Mucosa of gallbladder (tissue), 1 donor: ENCODE results near the gene C2CD3. TPM values are rescaled to one million over a fixed set of nuclear protein-coding genes. Genes with fewer than 3 reads are reported as not detected.
"Not testable (repeated sequence)": the region's sequence is repeated elsewhere in the genome, so short reads cannot be mapped to it uniquely, and the experiment has no call there.

Experiments used
- DNase-seq: peaks from one replicate; pipeline ENCODE4 v3.0.0-alpha.2; 2020; ENCODE audit warnings: low spot score
- total RNA-seq: library from RNA; stranded (reverse); gene quantifications from one replicate; pipeline ENCODE4 v1.2.1, GENCODE V29; 2021
- donor health status: DM: no; HTN: no; CAD: no.

Gene C2CD3
- total RNA-seq, 1 donor from 2014 or later: 24.8 TPM

DNA sequence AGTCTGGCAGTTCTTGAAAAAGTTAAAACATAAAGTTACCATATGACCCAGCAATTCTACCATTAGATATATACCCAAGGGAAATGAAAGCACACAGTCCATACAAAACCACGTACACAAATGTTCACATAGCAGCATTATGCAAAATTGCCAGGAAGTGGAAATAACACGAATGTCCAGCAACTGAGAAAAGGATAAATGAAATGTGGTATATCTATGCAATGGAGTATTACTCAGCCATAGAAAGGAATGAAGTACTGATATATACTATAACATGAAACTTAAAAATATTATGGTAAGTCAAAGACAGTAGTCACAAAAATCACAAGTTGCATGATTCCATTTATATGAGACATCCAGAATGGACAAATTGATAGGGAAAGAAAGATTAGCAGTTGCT lies 57.9 kb downstream of the C2CD3 start:
- no peak for DNase-seq

DNA sequence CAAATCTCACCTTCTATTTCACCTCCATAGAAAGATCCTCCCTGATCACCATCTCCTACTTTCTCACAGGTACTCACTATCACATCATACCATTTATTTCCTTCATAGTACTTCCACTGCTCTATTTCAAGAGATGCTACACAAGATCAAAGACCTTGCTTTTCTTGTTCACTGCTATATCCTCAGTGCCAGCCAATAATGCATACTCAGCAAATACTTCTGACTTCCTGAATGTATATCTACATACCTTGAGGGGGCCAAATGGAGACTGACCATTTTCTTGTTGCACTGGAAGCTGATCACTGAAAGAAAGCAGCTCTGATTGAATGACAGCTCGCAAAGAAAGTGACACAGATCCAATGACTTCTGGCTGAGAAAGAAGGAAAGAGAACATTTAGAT lies 64.7 kb downstream of the C2CD3 start:
- no peak for DNase-seq

DNA sequence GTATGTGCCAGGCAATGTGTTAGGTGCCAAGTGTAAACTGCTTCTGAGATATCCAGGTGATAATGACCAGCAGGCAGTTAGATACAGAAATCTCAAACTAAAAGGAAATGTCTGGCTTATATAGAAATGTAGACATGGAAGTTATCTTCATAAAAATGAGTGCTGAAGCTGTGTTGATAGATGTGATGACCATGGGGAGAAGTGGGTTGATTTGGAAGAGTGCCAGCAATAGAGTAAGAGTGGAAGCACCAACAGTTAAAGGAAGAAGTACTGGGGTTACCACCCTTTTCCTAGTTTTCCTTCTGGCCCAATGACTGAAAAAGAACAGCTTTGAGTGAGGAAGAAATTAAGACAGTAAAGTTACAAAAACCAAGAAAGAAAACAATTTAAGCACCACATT lies 68.5 kb downstream of the C2CD3 start:
- no peak for DNase-seq

DNA sequence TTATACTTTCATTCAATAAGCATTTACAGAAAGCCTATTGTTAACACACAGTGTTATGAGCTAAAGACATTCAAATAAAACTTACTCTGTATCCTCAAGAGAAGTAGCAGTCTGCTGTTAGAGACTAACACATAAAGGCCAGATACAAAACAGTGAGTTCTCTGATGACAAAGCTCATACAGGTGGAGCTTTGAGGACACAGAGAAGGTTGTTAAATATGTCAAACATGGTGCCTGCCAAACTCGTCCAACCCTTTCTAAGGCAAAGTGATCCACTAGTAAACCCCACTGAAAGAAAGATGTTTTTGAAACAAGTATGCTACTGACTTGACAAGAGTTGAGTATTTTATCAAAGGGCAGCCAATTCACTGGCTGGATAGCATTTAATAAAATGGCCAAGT lies 70.1 kb downstream of the C2CD3 start:
- no peak for DNase-seq

DNA sequence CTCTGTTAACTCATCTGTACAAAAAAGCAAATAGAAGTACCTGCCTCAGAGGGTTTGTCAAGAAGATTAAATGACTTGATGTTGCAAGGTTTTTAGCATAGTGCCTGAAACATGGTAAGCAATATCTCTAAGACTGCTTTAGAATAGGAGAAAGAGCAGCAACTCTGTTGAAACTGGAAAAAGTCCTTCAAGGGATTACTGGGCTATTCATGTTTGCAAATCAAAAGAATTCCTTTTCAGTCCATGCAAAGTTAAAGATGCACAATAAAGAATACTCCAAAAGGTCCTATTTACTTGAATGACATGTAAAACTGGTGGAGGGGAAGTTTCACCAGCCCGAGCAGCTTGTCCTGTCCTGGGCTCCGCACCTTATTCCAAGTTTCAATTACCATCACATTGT lies 70.6 kb downstream of the C2CD3 start:
- DNase-seq: no peak

DNA sequence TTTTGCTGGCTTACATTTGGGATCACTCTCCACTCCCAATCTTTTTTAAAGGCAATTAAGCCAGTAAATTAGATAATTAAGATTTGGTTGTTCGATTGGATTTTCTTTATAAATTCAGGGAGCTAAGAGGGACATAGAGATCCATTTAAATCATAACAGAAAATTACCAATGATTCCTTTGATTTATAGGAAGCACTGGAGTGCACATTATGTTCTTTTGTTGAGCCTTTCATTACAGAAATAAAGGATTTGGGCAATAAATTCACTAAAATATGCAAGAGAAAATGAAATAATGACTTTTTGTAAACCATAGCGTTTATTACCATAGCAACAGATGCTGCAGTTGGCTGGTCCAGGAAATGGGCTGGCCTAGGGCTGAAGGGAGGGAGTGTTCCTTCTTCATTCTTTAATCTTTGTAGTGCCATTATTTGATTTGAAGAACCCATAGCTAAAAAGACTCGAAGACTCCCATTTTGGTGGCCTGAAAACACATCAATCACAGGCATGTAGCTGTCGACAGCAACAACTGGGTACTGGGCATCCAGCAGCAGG lies 73.0 kb downstream of the C2CD3 start:
- DNase-seq: no peak

DNA sequence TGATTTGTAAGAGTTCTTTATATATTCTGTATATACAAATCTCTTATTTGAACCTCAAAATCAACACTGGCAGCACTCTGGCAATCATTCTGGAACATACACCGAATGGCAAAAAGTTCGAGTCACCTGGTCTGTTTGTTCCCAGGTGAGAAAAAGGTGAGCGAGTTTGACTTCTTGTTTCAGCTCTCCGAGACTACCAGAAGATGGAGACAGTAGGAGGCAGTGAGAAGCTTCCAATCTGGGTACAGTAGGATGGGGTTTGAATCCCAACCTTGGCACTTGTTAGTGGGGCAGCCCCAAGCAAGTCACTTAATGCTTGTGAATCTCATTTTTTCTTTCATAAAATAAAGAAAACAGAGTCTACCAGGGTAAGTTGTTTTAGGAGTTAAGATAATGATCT lies 76.4 kb downstream of the C2CD3 start:
- DNase-seq: no peak

DNA sequence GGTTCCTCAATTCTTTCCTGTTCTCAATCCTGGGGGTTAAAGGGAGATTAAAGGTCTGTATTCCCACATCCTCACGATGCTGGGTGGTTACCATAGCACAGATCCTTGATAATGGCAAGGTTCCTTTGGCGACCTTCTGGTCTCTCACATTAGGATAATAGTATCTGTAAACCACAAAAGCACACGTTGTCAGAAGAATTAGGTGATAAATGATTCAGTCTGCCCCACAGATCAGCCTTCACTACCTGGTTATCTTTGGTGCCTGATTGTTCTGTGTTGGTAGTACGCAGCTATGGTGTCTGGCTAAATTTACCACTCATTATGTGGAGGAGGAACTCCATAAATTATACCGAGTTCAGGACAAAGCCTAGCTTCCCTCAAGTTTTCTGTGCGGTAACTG lies 78.4 kb downstream of the C2CD3 start:
- DNase-seq: no peak

DNA sequence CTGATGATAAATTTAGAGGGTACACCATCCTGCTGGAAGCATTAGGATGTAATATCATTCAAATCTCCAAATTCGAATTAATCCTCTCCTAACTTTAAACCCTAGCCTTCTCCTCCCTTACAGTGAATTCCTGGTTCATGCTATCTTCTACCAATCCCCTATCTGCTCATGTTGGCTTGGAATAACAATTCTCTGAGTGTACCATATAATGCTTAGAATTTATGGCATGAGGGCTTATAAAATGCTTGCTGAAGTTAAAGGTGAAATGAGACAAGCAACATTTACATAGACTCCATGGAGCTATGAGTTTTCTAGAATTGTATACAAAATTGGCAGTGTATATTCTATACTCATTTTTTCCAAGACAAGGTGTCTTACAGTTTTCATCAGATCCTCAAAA lies 79.3 kb downstream of the C2CD3 start:
- DNase-seq: no peak

DNA sequence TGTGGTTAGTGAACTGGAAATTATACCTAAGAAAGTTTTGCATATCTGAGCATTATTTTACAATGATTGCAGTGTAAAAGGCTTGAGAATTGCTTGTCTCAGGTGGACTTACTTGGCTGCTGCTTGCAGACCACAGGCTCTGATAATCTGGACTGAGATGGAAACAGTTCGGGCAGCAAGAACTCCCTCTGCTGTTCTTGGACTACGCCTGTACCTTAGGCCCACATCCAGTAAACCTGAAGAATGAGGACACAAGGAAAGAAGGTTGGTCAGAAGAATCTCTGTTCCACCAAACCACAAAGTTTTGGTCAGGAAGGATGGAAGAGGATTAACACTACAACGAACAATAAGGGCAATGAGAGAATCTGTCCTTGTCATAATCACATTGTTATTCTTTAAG lies 80.1 kb downstream of the C2CD3 start:
- no peak for DNase-seq

DNA sequence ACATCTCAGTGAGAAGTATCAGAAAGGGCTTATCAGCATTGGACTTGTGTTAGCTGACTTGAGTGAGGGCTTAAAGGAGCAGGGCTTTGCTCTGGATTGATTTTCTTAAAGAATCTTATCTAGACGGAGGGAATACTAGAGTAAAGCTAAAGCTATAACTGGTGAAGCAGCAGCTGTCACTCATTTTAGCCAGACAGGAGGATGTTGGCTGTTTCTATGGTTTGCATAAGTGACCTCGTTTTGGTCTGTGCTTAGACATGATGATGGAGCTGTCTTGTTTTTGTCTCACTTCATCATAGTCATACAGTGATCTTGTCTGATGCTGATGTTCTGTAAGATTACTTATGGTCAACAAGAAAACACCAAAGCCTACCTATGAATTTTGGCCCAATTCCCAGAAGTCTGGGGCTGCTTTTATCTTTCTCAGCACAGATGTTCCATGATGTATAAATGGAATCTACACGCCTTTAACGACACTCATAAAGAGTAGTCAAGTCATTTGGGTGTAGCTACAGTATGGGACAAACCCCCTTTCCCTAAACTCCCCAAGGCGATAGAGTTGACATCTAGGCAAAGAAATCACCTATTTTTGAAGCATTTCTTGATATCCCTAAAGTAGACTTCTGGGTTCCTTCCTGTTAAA lies 84.4 kb downstream of the C2CD3 start:
- no peak for DNase-seq

DNA sequence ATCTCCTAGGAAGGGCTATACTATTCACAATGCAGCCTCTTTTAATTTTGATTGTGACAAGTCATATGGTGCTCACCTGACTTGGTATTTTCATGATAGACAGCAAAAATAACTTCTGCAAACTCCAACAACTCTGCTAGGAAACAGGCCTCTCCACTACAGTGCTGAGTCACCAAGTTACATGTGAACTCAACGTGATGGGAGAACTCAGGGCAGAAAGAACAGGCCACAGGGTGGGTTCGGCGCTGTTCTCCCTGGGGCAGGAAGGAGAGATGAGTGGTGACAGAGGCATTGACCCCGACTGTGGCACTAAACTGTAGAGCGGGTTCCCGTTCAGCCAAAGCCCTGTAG lies 85.3 kb downstream of the C2CD3 start:
- no peak for DNase-seq

DNA sequence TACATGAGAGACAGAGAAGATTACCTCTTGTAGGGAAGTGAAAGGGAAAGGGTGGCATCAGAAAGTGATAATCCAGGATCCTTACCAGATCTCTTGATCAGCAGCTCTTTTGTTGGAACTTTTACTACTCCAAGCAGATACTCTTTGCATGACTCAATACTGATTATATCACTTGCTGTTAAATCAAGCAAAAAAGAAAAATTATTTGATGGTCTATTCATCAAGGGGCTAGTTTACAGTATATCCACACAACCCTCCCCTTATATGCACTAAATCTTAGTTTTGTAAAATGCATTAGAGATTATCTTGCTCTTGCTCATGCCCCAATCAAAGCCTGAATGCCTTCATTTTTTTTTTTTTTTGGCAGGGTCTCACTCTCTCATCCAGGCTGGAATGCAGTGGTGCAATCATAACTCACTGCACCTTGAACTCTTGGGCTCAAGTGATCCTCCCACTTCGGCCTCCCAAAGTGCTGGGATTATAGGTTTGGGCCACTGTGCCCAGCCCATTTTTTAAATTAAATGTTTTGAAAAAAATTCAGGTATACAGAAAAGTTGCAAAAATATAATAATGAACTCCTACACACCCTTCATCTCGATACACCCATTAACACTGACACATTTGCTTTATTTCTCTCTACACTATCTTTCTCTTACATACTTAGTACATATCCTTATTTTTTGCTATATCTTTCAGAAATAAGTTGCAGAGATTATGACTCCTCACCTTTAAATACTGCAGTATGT lies 85.8 kb downstream of the C2CD3 start:
- no peak for DNase-seq

DNA sequence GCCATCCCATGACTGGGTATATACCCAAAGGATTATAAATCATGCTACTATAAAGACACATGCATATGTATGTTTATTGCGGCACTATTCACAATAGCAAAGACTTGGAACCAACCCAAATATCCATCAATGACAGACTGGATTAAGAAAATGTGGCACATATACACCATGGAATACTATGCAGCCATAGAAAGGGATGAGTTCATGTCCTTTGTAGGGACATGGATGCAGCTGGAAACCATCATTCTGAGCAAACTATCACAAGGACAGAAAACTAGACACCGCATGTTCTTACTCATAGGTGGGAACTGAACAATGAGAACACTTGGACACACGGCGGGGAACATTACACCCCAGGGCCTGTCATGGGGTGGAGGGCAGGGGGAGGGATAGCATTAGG lies 86.9 kb downstream of the C2CD3 start:
- not testable (repeated sequence) for DNase-seq

DNA sequence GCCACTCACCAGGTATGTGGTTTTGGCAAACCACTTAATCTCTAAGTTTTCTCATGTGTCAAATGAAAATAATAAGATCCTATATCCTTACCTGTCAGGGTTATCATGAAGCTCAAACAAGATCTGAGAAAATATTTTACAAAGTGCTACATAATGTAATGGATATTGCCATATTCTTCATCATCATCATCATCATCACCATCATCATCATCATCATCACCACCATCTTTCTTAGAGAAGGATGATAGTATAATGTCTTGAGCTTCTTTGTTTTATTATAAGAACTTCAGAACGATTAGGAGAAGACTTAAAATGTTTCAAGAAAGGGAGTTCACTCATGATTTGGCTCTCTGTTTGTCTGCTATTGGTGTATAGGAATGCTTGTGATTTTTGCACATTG lies 89.4 kb downstream of the C2CD3 start:
- no peak for DNase-seq

DNA sequence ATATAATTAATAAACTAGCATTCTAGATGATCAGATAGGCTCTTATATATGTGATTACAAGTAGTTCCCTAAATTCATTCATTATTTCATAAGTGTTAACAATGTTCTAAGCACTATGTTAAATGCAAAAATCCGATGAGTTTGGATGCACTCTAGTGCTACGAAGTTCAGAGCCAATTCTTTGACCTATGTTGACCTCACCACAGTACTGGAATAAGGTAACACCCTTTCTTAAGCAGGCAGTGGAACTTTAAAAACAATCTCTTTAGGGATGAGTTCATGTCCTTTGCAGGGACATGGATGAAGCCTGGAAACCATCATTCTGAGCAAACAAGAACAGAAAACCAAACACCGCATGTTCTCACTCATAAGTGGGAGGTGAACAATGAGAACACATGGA lies 93.6 kb downstream of the C2CD3 start:
- DNase-seq: no peak

DNA sequence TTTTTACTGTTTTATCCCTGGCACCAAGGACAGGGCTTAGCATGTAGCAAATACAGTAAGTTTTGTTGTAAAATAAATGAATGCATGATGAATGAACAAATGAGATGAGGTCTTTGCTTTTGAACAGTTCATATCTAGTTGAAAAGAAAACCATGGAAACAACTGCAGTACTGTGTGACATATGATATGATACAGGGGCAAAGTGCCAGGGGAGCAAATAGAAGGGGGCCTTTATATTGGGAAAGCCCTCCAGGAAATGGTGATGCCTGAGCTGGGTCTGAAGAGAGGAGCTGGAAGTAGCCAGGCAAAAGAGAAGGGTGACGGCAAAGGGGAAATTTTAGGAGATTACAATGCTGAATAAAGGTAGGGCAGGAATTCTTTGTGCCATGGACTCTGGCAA lies 98.1 kb downstream of the C2CD3 start:
- no peak for DNase-seq

DNA sequence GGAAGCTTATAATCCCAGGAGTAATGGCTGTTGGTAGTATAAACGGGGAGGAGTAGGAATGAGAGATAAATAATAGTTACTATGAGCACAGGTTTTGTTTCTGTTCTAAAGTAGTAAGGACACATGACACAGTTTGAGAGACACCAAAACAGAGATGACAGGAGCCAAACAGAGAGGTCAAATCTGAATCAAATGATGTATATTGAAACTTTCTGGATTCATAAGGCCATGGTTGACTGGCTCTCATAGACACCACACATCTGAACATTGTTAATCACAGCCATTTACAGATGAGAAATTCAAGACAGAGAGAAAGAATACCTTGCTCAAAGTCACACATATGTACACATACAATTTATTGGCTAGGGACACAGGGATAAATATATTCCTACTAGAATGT lies 98.5 kb downstream of the C2CD3 start:
- DNase-seq: no peak

DNA sequence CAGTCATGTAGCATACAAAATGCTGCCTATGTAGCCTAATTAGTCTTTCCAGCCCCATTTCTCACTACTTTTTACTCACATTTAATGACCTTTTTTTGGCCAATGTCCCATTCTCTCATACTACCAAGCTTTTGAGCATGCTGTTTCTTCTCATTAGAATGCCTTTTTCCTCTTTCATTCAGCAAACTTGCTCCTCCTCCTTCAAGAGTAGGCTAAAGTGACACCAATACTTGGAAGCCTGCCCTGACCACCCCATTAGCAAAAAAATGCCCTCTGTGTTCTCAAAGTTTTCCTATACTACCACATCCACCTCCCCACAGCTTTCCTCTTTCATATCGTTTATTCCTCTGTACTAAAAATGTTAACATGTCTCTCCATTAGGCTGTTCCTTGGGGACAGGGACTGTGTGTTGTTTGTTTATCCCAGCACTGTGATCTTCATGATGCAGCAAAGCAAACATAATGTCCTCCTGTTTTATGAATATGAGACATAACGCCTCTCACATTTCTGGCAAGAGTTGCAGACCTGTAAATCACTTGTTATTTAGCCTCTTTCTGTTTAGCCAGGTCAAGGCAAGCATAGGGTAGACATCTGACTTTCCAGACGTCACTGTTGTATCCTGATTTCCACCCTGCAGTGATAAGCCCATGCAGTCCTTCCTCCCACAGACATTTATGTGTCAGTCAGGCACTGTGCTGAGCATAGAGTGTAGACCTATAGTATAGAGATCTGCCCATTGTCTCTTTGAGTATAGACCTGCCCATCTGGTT lies 99.9 kb downstream of the C2CD3 start:
- no peak for DNase-seq

DNA sequence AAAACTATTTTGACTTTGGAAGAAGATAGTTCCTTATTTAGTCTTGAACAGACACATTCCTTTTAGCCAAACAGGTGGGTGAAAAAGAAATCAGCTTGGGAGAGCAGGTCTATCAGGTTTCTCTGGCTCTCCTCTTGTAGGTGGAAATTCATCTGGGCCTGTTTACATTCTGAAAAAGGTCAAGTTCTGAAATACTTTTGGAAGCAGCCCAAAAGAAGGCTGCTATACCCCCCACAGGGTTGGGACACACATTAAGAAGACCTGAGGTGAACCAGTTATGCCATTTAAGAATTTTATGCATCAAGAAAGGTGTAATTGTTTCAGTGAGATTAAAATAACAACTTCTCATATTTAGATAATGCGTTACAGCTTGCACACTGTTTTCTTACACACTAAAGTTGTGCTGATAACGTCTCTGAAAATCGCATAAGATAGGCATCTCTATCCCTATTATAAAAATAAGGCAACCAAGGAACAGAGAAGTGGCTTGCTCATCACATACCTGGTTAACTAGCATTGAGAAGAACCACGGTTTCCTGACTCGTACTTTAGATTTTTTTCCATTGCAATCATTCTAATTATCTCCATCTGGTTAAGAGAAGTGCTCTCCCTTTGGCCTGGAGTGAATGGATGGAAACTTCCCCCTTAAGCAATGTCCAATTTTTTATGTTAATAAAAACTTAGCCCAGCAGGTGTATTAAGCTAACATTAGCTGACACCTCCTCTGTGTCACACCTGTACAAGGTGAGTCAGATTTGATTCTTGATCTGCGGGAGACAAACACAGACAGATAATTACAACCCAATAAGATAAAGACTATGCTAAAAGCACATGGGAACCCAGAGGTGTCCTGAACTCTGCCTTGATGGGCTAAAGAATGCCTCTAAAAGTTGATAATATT lies 101.4 kb downstream of the C2CD3 start:
- DNase-seq: peak; percentile 49

DNA sequence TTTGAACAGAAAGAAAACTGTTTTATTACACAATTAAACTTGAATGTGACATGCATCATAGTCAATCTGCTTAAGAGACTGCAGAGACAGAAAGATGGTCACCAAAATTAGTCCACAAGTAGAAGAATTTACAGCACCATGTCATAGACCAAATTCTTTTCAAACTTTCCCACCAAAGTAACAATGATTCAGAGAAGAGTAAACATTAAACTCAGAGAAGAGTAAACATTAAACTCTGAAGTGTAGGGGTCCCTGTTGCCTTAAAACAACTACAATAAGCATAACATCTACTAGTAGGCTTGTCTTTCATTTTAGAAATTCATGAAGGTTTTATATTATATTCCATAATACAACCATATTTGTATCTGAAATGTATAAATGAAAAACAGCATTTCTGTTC lies 104.1 kb downstream of the C2CD3 start:
- not testable (repeated sequence) for DNase-seq

DNA sequence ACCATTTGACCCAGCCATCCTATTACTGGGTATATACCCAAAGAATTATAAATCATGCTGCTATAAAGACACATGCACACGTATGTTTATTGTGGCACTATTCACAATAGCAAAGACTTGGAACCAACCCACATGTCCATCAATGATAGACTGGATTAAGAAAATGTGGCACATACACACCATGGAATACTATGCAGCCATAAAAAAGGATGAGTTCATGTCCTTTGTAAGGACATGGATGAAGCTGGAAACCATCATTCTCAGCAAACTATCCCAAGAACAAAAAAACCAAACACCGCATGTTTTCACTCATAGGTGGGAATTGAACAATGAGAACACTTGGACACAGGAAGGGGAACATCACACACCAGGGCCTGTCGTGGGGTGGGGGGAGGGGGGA lies 105.3 kb downstream of the C2CD3 start:
- DNase-seq: not testable (repeated sequence)
